Glutamatergic neuron (in vitro differentiated cells): ENCODE data around the gene ZBP1. TPM values are rescaled to one million over a fixed set of nuclear protein-coding genes. Genes with fewer than 3 reads are reported as not detected.

Source experiments
- DNase-seq: peaks from one replicate; pipeline ENCODE4 v3.0.0; 2022
- H3K27ac Mint-ChIP-seq: one replicate; pipeline ENCODE4 v1.8.0; 2020; ENCODE audit warnings: mild to moderate bottlenecking, mixed read lengths, inconsistent platforms; ENCODE audit not compliant: unreplicated experiment
- H3K27me3 Mint-ChIP-seq: one replicate; pipeline ENCODE4 v1.8.0; 2020; ENCODE audit warnings: mild to moderate bottlenecking, moderate library complexity, mixed read lengths, inconsistent platforms; ENCODE audit not compliant: unreplicated experiment
- H3K36me3 Mint-ChIP-seq: one replicate; pipeline ENCODE4 v1.8.0; 2020; ENCODE audit warnings: mild to moderate bottlenecking, mixed read lengths, inconsistent platforms; ENCODE audit not compliant: unreplicated experiment
- H3K4me1 Mint-ChIP-seq: one replicate; pipeline ENCODE4 v1.8.0; 2020; ENCODE audit warnings: mild to moderate bottlenecking, low read depth, mixed read lengths, inconsistent platforms; ENCODE audit not compliant: unreplicated experiment
- H3K4me3 Mint-ChIP-seq: one replicate; pipeline ENCODE4 v1.8.0; 2020; ENCODE audit warnings: mild to moderate bottlenecking, mixed read lengths, inconsistent platforms; ENCODE audit not compliant: unreplicated experiment
- H3K9me3 Mint-ChIP-seq: one replicate; pipeline ENCODE4 v1.8.0; 2020; ENCODE audit warnings: mild to moderate bottlenecking, moderate library complexity, mixed read lengths, inconsistent platforms; ENCODE audit not compliant: unreplicated experiment
- total RNA-seq: library from RNA; stranded (reverse); fragmentation: NEBNext Ultra II Directional; extraction: Animal tissue kit (Norgen Biotek cat#: 25700); gene quantifications from one replicate; pipeline ENCODE4 v1.2.1, GENCODE V29; 2021; ENCODE audit not compliant: unreplicated experiment
- TF ChIP-seq, protein P1 (sequence below): fragments of 200-600 bp; sonication (generic); IDR thresholded peaks from one replicate; pipeline ENCODE4 v1.5.0; 2021; ENCODE audit not compliant: partially characterized antibody, unreplicated experiment

Gene ZBP1
- total RNA-seq, 1 donor from 2014 or later: not detected

DNA sequence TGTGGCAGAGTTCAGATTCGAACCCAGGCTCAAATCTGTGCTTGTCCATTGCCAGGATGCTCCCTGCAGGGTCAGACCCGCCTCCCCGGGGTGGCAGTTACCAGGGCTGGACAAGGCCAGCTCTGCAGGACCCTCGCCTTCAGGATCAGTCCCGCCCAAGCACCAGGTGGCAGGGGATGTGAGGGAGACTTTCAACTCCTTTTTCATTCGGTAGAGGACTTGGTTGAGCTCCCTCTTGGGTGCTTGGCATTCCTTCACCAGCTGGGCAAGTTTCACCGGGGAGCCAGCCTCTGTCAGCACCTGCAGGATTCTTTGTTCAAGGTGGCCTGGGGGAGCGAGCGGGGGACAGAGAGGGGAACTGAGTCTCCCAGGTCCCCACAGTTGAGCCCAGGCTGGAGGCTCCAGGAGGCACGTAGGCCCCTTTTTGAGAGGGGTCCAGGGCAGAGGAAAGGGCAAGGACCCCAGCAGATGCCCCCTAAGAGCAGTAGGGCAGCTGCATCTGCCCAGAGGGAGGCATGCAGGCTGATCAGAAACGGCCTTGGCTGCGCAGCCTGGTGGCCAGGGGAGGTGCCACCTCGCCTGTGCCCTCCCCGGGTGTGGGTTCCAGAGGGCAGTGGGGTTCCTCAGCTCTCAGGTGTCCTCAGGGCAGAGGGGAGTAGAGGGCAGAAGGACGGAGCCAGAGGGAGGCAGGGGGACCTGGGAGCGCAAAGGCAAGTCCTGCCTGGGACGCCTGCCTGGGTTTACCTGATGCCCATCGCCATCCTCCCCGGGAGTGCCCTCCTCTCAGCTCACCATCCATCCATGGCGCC lies 3.9 kb downstream of the ZBP1 start:
- peaks cover 2% of the 10 kb centered on the region for H3K9me3 Mint-ChIP-seq

DNA sequence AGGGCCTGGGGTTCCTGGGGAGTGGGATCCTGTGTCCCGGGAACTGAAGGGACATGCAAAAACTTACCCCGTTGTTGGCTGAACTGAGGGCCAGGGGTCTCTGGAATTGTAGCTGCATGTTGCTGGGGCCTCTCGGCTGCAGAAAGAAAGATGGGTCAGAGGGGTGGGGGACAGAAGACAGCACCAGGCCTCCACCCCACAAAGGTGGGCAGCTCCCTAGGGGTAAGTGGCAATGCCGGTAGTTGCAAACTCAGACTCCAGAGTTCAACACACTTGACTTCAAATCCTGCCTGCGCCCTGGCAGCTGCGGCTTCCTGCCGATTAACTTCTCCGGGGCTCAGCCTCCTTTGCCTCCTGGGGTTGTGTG lies 4.8 kb downstream of the ZBP1 start:
- TF ChIP-seq, protein P1, sequence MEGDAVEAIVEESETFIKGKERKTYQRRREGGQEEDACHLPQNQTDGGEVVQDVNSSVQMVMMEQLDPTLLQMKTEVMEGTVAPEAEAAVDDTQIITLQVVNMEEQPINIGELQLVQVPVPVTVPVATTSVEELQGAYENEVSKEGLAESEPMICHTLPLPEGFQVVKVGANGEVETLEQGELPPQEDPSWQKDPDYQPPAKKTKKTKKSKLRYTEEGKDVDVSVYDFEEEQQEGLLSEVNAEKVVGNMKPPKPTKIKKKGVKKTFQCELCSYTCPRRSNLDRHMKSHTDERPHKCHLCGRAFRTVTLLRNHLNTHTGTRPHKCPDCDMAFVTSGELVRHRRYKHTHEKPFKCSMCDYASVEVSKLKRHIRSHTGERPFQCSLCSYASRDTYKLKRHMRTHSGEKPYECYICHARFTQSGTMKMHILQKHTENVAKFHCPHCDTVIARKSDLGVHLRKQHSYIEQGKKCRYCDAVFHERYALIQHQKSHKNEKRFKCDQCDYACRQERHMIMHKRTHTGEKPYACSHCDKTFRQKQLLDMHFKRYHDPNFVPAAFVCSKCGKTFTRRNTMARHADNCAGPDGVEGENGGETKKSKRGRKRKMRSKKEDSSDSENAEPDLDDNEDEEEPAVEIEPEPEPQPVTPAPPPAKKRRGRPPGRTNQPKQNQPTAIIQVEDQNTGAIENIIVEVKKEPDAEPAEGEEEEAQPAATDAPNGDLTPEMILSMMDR: no peak
- no peak for DNase-seq
- no peak overlapping the region for H3K27ac Mint-ChIP-seq
- H3K4me1 Mint-ChIP-seq: peaks cover 4% of the 10 kb centered on the region
- no peak overlapping the region for H3K4me3 Mint-ChIP-seq
- no peaks in the 10 kb centered on the region for H3K36me3 Mint-ChIP-seq
- peaks cover 5% of the 10 kb centered on the region for H3K9me3 Mint-ChIP-seq
- peaks cover 7% of the 10 kb centered on the region for H3K27me3 Mint-ChIP-seq

More for the DNA sequence above, 3.9 kb downstream of the ZBP1 start:
- TF ChIP-seq, protein P1: no peak
- Mint-ChIP-seq H3K4me3 (no peak overlapping the region), H3K36me3 (no peaks in the 10 kb centered on the region), H3K27ac (no peak overlapping the region), H3K27me3 (peaks cover 7% of the 10 kb centered on the region), H3K4me1 (no peaks in the 10 kb centered on the region)
- DNase-seq: no peak

DNA sequence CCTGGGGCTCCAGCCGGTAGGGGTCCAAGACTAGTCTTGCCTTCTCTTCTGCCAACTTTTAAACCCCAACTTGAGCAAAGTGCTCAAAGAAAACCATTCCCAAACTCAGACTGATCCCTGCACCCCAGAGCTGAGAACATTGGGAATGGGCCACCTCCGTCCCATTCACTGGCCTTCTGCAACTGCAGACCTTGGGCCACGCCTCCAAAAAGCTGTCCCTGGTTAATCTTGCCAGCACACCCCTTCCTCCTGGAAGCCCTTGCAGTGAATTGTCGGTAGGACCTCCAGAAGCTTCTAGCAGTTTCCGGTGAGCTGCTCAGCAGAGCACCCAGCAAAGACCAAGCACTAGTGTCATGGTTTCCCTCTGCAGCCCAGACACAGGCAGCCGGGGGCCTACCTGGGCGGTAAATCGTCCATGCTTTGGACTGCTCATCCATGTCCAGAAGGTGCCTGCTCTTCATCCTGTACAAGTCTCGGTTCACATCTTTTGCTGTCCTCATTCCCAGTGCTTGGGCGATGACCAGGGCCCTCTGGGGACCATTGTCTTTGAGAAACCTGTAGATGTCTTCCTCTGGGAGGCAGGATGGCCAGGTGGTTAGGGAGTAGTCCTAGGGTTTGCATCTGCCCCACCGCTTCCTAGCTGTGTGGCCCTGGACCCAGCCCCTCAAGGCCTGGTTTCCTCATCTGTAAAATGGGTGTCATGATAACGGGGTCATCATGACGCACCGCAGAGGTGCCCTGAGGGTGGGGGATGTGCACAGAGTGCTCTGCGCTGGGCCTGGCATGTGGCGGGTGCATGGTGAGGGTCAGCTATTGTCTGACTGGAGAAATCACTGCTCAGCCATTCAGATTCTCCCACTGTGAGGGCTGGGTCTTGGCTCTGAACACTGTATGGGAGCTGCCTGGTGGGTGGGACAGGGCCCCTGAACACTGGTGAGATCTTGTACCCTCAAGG lies 5.5 kb downstream of the ZBP1 start:
- TF ChIP-seq, protein P1: no peak
- Mint-ChIP-seq H3K27me3 (peaks cover 7% of the 10 kb centered on the region), H3K4me3 (no peak overlapping the region), H3K36me3 (no peaks in the 10 kb centered on the region), H3K27ac (no peak overlapping the region), H3K9me3 (peaks cover 5% of the 10 kb centered on the region), H3K4me1 (peaks cover 6% of the 10 kb centered on the region)
- no peak for DNase-seq

DNA sequence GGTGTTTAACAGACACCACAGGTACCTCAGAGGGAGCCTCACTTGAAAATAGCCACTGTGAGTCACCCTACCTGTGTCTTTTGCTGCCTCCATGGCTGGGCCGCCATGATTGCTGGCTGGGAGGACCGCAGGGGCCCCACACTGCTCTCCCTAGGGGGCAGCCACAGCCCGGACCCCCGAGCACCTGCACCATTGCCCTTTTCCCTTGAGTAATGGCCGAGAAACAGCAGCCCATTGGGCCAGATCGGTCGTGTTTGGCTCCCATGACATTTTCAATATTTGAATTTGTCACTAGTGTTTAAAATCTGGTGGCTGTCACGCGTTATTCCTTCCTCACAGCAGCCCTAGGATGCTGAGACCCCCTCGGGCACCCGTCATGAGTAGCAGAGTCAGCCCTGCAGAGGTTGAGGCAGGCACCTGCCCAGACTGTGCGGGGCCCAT lies 6.7 kb downstream of the ZBP1 start:
- peaks cover 5% of the 10 kb centered on the region for H3K9me3 Mint-ChIP-seq
- no peak overlapping the region for H3K4me3 Mint-ChIP-seq
- peaks cover 6% of the 10 kb centered on the region for H3K4me1 Mint-ChIP-seq
- peaks cover 8% of the 10 kb centered on the region for H3K27me3 Mint-ChIP-seq
- H3K36me3 Mint-ChIP-seq: no peaks in the 10 kb centered on the region
- H3K27ac Mint-ChIP-seq: no peak overlapping the region
- TF ChIP-seq, protein P1: no peak
- no peak for DNase-seq
